Gastrocnemius medialis (tissue), 4 donors: ENCODE results near the gene GNB1.

Source experiments
- POLR2A ChIP-seq, 2 donors: fragments of 450-650 bp; IDR thresholded peaks; one replicate each; pipeline ENCODE4 v1.6.1; 2017; ENCODE audit warnings: antibody characterized with exemption in 2 of 2, mild to moderate bottlenecking in 2 of 2, moderate library complexity in 2 of 2
- TF ChIP-seq, protein P1 (sequence below), 5 experiments: fragments of 450-650 bp in 3 of 5; fragments of 200-600 bp in 2 of 5; sonication (generic) in 2 of 5; IDR thresholded peaks in 4 of 5; conservative IDR thresholded peaks in 1 of 5; 1 replicate in 4 of 5; 2 replicates in 1 of 5; pipeline ENCODE4 v1.5.1; 2016 to 2019; ENCODE audit warnings: antibody characterized with exemption in 5 of 5, mild to moderate bottlenecking in 3 of 5, moderate library complexity in 3 of 5

DNA sequence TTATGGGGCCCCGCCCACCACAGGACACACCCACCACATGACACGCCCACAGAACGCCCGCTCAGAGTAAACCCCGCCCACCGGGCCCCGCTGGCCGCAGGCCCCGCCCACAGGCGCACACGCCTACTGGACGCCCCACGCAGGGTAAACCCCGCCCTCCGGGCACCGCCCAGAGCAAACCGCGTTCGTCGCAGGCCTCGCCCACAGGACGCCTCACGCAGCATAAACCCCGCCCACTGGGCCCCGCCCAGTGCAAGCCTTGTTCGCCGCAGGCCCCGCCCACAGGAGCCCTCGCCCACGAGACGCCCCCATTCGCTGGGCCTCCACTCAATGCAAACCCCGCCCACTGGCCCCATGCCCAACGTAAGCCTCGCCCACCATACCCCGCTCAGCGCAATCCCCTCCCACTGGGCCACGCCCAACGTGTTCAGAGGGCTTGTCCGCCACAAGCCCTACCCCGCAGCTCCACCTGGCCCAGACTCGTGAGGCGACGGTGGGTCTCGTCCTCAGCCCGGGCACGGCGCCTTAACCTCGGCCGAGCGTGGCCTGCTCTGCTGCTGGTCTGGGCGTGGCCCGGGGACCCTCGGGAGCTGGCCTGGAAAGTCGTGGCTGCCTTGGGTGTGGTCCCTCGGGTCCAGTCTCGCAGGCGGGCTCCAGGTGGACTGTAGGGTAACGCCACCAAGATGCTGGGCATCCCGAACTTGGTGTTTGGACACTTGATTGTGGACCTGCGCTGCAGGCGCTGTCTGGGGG is 28.6 kb upstream of the GNB1 start:
- TF ChIP-seq, protein P1, sequence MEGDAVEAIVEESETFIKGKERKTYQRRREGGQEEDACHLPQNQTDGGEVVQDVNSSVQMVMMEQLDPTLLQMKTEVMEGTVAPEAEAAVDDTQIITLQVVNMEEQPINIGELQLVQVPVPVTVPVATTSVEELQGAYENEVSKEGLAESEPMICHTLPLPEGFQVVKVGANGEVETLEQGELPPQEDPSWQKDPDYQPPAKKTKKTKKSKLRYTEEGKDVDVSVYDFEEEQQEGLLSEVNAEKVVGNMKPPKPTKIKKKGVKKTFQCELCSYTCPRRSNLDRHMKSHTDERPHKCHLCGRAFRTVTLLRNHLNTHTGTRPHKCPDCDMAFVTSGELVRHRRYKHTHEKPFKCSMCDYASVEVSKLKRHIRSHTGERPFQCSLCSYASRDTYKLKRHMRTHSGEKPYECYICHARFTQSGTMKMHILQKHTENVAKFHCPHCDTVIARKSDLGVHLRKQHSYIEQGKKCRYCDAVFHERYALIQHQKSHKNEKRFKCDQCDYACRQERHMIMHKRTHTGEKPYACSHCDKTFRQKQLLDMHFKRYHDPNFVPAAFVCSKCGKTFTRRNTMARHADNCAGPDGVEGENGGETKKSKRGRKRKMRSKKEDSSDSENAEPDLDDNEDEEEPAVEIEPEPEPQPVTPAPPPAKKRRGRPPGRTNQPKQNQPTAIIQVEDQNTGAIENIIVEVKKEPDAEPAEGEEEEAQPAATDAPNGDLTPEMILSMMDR (IDR thresholded peaks at IDR 0.05 in 4 of 5, conservative IDR thresholded peaks at IDR 0.05 in 1 of 5) = no peak
- no peak for TF ChIP-seq POLR2A (IDR thresholded peaks at IDR 0.05)
